GM19328 (cell line): ENCODE data around the gene CNIH3.

ENCODE experiments used
- ATAC-seq: cut with Tn5 transposase; IDR thresholded peaks from one replicate; pipeline ENCODE4 v1.9.1; 2021; ENCODE audit warnings: mild to moderate bottlenecking, moderate library complexity; ENCODE audit not compliant: unreplicated experiment

CNIH3 gene

GRCh38 chr1:224640587-224640986 is 24.5 kb downstream of the CNIH3 start:
- ATAC-seq: no peak

GRCh38 chr1:224641030-224641429 is 24.9 kb downstream of the CNIH3 start:
- ATAC-seq: no peak

- ATAC-seq: no peak
Observed at GRCh38 chr1:224643653-224644052, 27.5 kb downstream of the CNIH3 start.

GRCh38 chr1:224644553-224645154 is 28.5 kb downstream of the CNIH3 start:
- peak; percentile 50 for ATAC-seq

- ATAC-seq: no peak
Observed at GRCh38 chr1:224647449-224647848, 31.3 kb downstream of the CNIH3 start.

DNA sequence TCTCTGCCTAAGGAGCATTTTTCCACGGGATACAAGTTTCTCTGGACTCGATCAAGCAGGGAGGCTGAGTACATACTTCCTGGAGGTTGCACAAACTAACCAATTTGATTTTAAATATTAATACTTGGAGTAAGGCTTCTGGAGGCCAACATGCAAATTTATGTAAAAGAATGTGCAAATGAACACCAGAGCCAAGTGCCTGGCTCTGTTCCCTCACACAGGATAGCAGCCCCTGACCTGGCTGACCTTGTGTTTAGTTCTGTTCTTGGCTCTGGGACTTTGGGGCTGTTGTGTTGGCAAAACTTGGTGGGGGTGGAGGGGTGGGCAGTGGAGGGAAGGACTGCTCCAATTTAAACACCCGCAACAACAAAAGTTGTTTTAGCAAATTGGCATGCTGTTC is 34.2 kb downstream of the CNIH3 start:
- no peak for ATAC-seq

- ATAC-seq: no peak
Observed at GRCh38 chr1:224651188-224651587, 35.1 kb downstream of the CNIH3 start.

- ATAC-seq: no peak
Observed at GRCh38 chr1:224656392-224656791, 40.3 kb downstream of the CNIH3 start.

- no peak for ATAC-seq
Observed at GRCh38 chr1:224660074-224660473, 44.0 kb downstream of the CNIH3 start.

- ATAC-seq: no peak
Observed at GRCh38 chr1:224662870-224663269, 46.8 kb downstream of the CNIH3 start.

GRCh38 chr1:224665016-224665415 is 48.9 kb downstream of the CNIH3 start:
- no peak for ATAC-seq

DNA sequence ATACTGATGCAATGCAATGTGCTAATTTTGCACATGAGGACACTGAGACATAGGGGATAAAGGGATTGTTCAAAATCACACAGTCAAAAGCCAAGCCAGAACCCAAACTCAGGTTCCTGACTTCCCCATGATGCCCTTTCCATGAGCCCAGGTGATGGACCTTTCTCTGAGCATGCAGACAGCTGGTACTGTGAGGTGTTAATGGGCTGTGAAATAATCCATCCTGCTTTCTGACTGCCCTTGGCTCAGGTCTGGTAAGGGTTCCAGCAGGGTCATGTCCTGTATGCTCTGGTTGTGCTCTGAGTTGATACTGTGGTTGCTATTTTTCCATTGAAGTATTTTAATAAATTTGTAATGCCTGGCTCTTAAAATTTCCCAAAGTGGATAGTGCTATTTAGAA is 50.0 kb downstream of the CNIH3 start:
- ATAC-seq: no peak

GRCh38 chr1:224666913-224667312 is 50.8 kb downstream of the CNIH3 start:
- no peak for ATAC-seq

DNA sequence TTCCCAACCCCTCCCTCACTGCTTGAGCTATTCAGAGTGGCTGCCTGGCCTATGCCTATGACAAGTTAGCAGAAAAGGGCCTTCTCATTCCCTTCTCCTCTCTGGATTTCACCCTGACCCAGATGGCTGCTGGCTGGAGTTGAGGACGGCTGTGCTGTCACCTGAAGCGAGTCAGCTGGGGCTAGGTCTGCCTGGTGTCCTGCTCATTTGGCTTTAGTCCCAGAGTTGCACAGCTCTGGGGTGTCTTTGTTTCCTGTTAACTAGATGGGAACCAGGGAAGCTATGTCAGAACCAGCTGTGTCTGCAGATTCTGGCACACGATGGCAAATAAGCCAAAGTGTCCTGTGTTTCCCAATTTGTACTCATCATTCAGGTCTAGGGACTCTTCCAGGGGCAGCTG is 52.9 kb downstream of the CNIH3 start:
- no peak for ATAC-seq

- ATAC-seq: no peak
Observed at GRCh38 chr1:224669403-224669802, 53.3 kb downstream of the CNIH3 start.

GRCh38 chr1:224670506-224670905 is 54.4 kb downstream of the CNIH3 start:
- ATAC-seq: no peak

DNA sequence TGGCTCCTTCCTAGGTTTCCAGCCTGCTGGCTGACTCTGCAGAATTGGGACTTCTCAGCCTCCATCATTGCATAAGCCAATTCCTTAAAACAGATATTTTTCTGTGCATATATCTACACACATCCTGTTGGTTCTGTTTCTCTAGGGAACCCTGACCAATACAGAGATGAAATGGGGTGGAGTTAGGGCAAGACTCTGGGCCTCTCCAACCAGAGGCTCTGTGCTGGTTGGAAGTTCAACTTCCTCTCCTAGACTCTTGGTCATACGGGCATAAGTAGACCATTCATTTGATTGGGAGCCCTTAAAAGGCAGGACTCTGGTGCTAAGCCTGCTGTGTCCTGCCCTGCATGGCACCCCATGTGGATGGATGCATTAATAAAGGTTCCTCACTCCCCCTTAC is 55.0 kb downstream of the CNIH3 start:
- no peak for ATAC-seq

- ATAC-seq: no peak
Observed at GRCh38 chr1:224673141-224673540, 57.0 kb downstream of the CNIH3 start.

DNA sequence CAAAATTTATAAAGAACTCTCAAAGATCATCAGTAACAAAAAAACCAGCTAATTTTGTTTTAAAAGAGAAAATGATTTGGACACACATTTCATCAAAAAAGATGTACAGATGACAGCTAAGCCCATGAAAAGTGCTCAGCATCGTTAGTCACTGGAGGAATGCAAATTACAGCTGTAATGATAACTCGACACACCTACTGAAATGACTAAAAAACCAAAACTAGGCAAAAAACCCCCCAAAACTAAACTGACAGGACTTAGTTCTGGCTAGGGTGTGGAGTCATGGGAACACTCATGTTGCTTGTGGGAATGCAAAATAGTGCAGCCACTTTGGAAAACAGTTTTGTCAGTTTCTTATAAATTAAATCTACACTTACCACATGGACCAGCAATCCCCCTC is 59.5 kb downstream of the CNIH3 start:
- no peak for ATAC-seq

DNA sequence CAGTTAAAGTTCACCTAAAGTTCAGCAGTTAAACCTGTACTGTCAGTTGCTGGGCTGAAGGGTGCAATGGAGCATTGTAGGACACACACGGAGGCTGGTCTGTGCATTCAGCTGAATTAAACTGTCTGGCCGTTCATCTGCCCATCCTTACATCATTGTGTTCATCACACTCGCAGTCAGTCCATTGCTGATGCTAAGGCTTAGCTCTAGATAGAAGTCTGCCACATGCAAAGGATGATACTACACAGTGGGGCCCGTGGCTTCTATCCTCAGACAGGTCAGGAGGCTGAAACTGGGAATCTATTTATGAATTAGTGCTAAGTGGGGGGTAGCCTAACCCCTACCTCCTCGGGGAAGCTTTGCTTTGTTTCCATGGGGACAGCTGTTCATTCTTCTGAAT is 60.4 kb downstream of the CNIH3 start:
- no peak for ATAC-seq

DNA sequence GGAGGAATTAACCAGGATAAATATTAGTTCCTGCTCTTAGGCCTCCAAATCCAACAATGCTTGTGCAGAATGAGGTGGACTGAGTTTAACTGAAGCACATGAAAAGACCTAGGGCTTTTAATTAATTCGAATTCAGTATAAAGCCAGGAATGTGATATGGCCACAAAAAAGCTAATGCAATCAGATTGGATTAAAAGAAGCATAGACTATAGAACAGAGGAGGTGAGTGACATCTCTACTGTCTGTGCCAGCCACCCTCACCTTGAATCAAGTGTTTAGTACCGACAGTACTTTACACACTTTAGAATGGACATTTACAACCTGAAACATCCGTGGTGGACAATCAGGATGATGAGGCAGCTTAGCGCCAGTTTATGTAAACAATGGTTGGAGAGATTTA is 62.1 kb downstream of the CNIH3 start:
- ATAC-seq: no peak

DNA sequence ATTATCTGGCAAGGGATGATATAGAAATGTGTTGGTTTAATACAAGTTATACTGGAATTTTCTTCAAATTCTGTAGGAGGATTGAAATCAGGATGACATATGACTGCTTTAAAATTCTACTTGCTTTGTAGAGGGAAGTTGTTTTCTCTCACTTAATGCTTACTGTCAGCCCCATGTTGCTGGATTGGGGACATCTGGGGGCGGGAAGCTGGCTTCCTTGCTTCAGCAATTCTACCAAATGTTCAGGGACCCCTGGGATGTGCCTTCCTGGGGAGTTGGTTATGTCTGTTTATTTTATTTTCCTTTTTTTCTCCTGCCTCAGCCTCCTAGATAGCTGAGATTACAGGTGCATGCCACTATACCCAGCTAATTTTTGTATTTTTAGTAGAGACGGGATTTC is 63.5 kb downstream of the CNIH3 start:
- no peak for ATAC-seq

- ATAC-seq: no peak
Observed at GRCh38 chr1:224681816-224682215, 65.7 kb downstream of the CNIH3 start.

GRCh38 chr1:224683936-224684335 is 67.8 kb downstream of the CNIH3 start:
- ATAC-seq: no peak
